Measurements from ENCODE around the gene VEPH1.

VEPH1 gene

DNA sequence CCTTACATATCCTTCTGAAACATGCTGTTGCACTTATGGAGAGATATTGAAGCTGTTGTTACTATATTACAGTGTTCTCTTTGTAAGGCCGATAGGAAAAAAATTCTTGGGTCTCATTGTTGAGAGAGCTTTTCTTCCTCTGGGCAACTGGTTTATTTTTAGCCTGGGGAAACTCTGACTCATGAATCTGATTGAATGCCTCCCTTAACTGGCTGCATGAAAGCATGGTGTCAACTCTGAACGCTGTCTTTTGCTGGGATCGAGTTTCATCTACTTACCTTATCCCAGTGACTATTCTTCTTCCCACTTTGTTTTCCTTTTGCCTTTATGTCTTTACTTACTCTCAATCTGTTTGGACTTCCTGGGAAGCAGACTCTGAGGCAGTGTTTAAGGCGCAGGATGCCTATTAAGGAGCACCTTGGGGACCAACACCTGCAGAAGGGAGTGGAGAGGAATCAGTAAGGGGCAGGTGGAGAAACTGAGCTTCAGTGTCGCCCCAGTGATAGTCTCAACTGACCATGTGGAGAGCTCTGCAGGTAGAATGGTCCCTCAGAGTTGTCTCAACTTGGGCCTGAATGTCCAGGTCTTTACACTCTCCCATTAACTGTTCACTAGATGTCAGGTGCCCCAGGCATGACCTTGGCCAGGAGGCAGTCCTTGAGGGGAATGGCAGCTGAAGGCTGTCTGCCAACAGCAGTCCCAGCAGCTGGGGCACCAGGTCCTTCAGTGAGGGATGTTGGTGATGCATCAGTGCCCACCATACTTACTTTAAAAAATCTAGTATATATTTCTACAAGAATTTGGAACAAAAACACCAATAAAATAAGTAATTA is 254.4 kb downstream of the VEPH1 start:
- TF ChIP-seq, protein P1, sequence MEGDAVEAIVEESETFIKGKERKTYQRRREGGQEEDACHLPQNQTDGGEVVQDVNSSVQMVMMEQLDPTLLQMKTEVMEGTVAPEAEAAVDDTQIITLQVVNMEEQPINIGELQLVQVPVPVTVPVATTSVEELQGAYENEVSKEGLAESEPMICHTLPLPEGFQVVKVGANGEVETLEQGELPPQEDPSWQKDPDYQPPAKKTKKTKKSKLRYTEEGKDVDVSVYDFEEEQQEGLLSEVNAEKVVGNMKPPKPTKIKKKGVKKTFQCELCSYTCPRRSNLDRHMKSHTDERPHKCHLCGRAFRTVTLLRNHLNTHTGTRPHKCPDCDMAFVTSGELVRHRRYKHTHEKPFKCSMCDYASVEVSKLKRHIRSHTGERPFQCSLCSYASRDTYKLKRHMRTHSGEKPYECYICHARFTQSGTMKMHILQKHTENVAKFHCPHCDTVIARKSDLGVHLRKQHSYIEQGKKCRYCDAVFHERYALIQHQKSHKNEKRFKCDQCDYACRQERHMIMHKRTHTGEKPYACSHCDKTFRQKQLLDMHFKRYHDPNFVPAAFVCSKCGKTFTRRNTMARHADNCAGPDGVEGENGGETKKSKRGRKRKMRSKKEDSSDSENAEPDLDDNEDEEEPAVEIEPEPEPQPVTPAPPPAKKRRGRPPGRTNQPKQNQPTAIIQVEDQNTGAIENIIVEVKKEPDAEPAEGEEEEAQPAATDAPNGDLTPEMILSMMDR (IDR thresholded peaks at IDR 0.05; ENCODE audit: low read depth, low read length, missing control alignments) = no peak
- no peak overlapping the region for H3K4me3 ChIP-seq (ENCODE audit: low read depth, low read length)
- peak; percentile 79 for DNase-seq (ENCODE audit: low read depth)
- in situ Hi-C loops (cut with HindIII; ENCODE audit: low sequenced_read_pairs) = no loop called here

DNA sequence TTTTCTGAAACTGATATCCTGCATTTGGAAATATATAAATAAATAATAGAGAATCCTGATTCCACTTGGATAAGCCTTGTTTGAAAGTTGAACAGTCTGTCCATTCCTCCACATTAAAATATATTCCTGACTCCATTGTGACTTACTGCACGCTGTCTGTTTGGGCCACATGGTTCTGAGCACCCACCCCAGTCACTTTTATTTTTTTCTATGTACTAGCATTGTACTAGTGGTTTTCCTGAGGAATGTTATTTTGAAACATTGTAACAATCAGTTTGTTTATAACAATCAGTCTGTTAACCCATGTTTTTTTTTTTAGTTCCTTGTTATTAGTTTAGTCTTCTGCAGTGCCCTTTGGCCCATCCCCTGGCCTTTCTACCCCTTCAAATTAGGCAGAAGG is 255.8 kb downstream of the VEPH1 start:
- no peak for DNase-seq (ENCODE audit: low read depth)
- in situ Hi-C loops (cut with HindIII; ENCODE audit: low sequenced_read_pairs) = no loop called here
- TF ChIP-seq, protein P1 (IDR thresholded peaks at IDR 0.05; ENCODE audit: low read depth, low read length, missing control alignments) = no peak
- H3K4me3 ChIP-seq (ENCODE audit: low read depth, low read length) = no peak overlapping the region

DNA sequence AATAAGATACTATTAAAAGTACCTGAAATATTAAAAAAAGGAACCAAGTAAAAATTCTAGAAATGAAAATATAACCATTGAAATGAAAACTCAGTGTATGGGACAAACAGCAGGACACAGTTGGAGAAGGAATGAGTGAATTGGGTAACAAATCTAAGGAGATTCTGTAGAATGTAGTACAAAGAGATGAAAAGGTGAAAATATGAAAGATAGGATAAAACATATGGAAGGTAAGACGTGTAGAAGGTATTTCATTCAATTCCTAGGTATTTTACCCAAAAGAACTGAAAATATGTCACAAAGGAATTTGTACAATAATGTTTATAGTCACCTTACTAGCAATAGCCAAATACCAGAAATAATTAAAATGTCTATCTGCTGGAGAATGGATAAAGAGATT is 260.4 kb downstream of the VEPH1 start:
- in situ Hi-C loops (cut with HindIII; ENCODE audit: low sequenced_read_pairs) = no loop called here
- no peak overlapping the region for H3K4me3 ChIP-seq (ENCODE audit: low read depth, low read length)
- TF ChIP-seq, protein P1 (IDR thresholded peaks at IDR 0.05; ENCODE audit: low read depth, low read length, missing control alignments) = no peak
- no peak for DNase-seq (ENCODE audit: low read depth)

DNA sequence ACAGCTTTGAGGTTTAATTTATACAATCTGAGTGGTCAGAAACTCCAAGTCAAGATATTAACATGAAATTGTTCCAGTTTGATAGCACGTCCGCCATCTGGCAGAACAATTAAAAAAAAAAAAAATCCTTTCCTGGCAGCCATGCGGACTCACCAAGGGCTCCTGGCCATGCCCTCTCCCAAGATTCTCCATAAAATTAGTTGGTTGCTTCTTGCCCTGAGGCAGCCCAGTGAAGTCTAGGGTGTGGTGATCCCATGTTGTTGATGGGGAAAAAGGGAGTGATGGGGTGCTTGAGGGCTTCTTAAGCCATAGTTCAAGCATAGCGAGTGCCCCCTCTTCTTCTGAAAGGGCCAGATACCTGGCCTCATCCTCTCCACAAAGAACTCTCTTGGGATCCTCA is 261.6 kb downstream of the VEPH1 start:
- in situ Hi-C loops (cut with HindIII; ENCODE audit: low sequenced_read_pairs) = no loop called here
- H3K4me3 ChIP-seq (ENCODE audit: low read depth, low read length) = no peak overlapping the region
- DNase-seq (ENCODE audit: low read depth) = no peak
- TF ChIP-seq, protein P1 (IDR thresholded peaks at IDR 0.05; ENCODE audit: low read depth, low read length, missing control alignments) = no peak

DNA sequence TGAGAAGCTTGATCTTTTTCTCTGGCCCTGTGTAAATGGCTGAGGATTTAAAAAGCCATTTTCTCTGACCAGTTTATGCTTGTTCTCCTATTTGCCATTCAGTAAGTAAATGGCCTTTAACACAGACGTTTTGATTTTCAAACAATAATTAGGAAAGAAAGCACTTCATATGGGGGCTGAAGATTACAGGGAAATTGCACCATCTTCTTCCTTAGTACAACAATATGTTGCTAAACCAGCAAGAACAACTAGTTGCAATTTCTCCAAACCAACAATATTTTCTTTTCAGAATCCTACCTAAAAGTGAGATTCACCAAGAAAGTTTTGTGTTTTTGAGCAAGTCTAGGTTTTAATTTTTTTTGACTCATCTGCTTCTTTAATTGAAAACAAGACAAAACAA is 262.8 kb downstream of the VEPH1 start:
- DNase-seq (ENCODE audit: low read depth) = no peak
- in situ Hi-C loops (cut with HindIII; ENCODE audit: low sequenced_read_pairs) = no loop called here
- no peak overlapping the region for H3K4me3 ChIP-seq (ENCODE audit: low read depth, low read length)
- TF ChIP-seq, protein P1 (IDR thresholded peaks at IDR 0.05; ENCODE audit: low read depth, low read length, missing control alignments) = no peak

DNA sequence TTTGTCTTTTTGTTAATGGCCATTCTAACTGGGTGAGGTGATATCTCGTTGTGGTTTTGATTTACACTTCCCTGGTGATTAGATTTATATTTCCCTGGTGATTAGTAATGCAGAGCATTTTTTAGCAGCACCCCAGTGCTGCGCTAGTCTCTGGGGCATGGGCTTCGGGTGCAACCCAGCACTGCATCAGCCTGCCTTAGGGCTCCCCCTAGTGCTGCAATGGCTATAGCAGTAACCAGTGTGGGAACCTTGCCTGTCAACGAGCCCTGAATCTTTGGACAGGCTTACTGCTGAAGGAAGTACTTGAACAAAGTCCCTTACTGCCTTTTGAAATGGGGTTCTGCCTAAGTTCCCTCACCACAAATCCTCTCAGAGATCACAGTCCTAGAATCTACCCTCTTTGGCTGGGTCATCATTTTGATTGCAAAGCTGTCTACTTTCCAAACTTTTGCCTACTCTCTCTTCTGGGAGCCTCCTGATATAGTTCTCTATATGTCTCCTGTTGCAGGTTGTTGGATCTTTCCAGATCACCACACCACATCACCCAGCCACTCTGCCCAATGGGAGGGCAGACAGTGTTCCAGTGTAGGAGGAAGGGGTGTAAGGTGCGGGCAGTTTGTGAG is 264.0 kb downstream of the VEPH1 start:
- no peak overlapping the region for H3K4me3 ChIP-seq (ENCODE audit: low read depth, low read length)
- in situ Hi-C loops (cut with HindIII; ENCODE audit: low sequenced_read_pairs) = no loop called here
- DNase-seq (ENCODE audit: low read depth) = peak; percentile 6
- TF ChIP-seq, protein P1 (IDR thresholded peaks at IDR 0.05; ENCODE audit: low read depth, low read length, missing control alignments) = peak; percentile 77
